ENCODE data around the gene MBNL2.

The MBNL2 gene

GRCh38 chr13:97212004-97212403 is 10.1 kb upstream of the MBNL2 start:
- no peak for DNase-seq

- no peak for DNase-seq
These were observed 9.5 kb upstream of the MBNL2 start for GRCh38 chr13:97212601-97213040.

- no peak for DNase-seq
These were observed 7.2 kb upstream of the MBNL2 start for GRCh38 chr13:97214921-97215320.

- no peak for DNase-seq
These were observed 6.8 kb upstream of the MBNL2 start for GRCh38 chr13:97215325-97215724.

GRCh38 chr13:97219226-97219625 is 2.9 kb upstream of the MBNL2 start:
- DNase-seq, result no peak

- no peak for DNase-seq
These were observed 1.8 kb upstream of the MBNL2 start for GRCh38 chr13:97220151-97220900.

- no peak for DNase-seq
These were observed 1.1 kb upstream of the MBNL2 start for GRCh38 chr13:97221046-97221445.

- DNase-seq, result no peak
These were observed 667 bp upstream of the MBNL2 start for GRCh38 chr13:97221466-97221865.

- DNase-seq, result no peak
These were observed 1.0 kb downstream of the MBNL2 start for GRCh38 chr13:97223037-97223710.

- no peak for DNase-seq
These were observed 1.8 kb downstream of the MBNL2 start for GRCh38 chr13:97223711-97224541.

- no peak for DNase-seq
These were observed 2.6 kb downstream of the MBNL2 start for GRCh38 chr13:97224544-97225300.

- no peak for DNase-seq
These were observed 3.4 kb downstream of the MBNL2 start for GRCh38 chr13:97225533-97225932.

GRCh38 chr13:97226013-97226412 is 3.9 kb downstream of the MBNL2 start:
- no peak for DNase-seq

- DNase-seq, result peak; percentile 51
These were observed 4.9 kb downstream of the MBNL2 start for GRCh38 chr13:97226788-97227627.

- no peak for DNase-seq
These were observed 6.9 kb downstream of the MBNL2 start for GRCh38 chr13:97228850-97229521.

- DNase-seq, result no peak
These were observed 7.6 kb downstream of the MBNL2 start for GRCh38 chr13:97229699-97230098.

- no peak for DNase-seq
These were observed 9.1 kb downstream of the MBNL2 start for GRCh38 chr13:97231118-97231828.

GRCh38 chr13:97231829-97232196 is 9.7 kb downstream of the MBNL2 start:
- DNase-seq, result no peak

- DNase-seq, result no peak
These were observed 11.4 kb downstream of the MBNL2 start for GRCh38 chr13:97233499-97233898.

- DNase-seq, result no peak
These were observed 12.1 kb downstream of the MBNL2 start for GRCh38 chr13:97234236-97234635.

- DNase-seq, result no peak
These were observed 12.6 kb downstream of the MBNL2 start for GRCh38 chr13:97234742-97235141.

Measured in activated gamma-delta T cell treated with Interleukin-2 at 50 U/mL for 16 hours (primary cell).